IMR-90 (cell line): ENCODE data around the gene RELT. TPM values are rescaled to one million over a fixed set of nuclear protein-coding genes. Genes with fewer than 3 reads are reported as not detected.

Experiments used
- ATAC-seq: fragments of 200-7000 bp; cut with Tn5 transposase; 2 replicates; pipeline ENCODE4 v1.9.1; 2020; ENCODE audit warnings: low read depth, mild to moderate bottlenecking, moderate library complexity
- BruUV-seq: library from RNA; stranded (reverse); fragments of 400-500 nt; replicated peaks from 2 replicates; lab custom pipeline; 2021; lab: Mats Ljungman, UMichigan
- CTCF ChIA-PET: fragments of 300-600 bp; formaldehyde crosslinking; extraction: SDS; loops from one replicate; lab custom pipeline; 2021; ENCODE audit warnings: antibody characterized with exemption; lab: Yijun Ruan, JAX
- POLR2A ChIA-PET: fragments of 300-600 bp; sonication (Branson Sonifier 250); formaldehyde crosslinking; loops from one replicate; lab custom pipeline; 2022; ENCODE audit warnings: antibody characterized with exemption; ENCODE audit not compliant: unreplicated experiment; lab: Charles Lee
- DNase-seq: peaks from one replicate; pipeline ENCODE4 v3.0.0; 2013
- H2AFZ ChIP-seq: replicated peaks from 2 replicates; pipeline ENCODE3; 2013; ENCODE audit warnings: low read length, mild to moderate bottlenecking; ENCODE audit not compliant: poor library complexity
- H2AK5ac ChIP-seq: 2 replicates; pipeline ENCODE4 v1.6.1; 2013; ENCODE audit warnings: low read depth, low read length, inconsistent platforms
- H2AK9ac ChIP-seq: replicated peaks from 2 replicates; pipeline ENCODE3; 2013; ENCODE audit warnings: mild to moderate bottlenecking, low read depth, low read length, moderate library complexity; ENCODE audit not compliant: poor library complexity
- H2BK120ac ChIP-seq: 2 replicates; pipeline ENCODE4 v1.6.1; 2013; ENCODE audit warnings: low read depth, low read length, inconsistent platforms
- H2BK15ac ChIP-seq: 3 replicates; pipeline ENCODE4 v1.6.1; 2013; ENCODE audit warnings: low read depth, low read length, inconsistent platforms
- H2BK20ac ChIP-seq: 2 replicates; pipeline ENCODE4 v1.6.1; 2013; ENCODE audit warnings: low read depth, mild to moderate bottlenecking, inconsistent platforms, low read length, moderate library complexity
- H2BK5ac ChIP-seq: 2 replicates; pipeline ENCODE4 v1.6.1; 2013; ENCODE audit warnings: mild to moderate bottlenecking, low read depth, low read length, inconsistent platforms; ENCODE audit not compliant: poor library complexity, severe bottlenecking
- H3K14ac ChIP-seq: replicated peaks from 2 replicates; pipeline ENCODE4 v1.6.1; 2013; ENCODE audit warnings: low read depth, low read length, inconsistent platforms
- H3K18ac ChIP-seq: 2 replicates; pipeline ENCODE4 v1.6.1; 2013; ENCODE audit warnings: low read depth, low read length, control low read depth
- H3K23ac ChIP-seq: 2 replicates; pipeline ENCODE4 v1.6.1; 2013; ENCODE audit warnings: low read depth, low read length, inconsistent platforms
- H3K27ac ChIP-seq: 2 replicates; pipeline ENCODE4 v1.5.1; 2013; ENCODE audit warnings: mild to moderate bottlenecking, control low read depth, low read length; ENCODE audit not compliant: insufficient read depth
- H3K27me3 ChIP-seq: 2 replicates; pipeline ENCODE4 v1.6.1; 2013; ENCODE audit warnings: low read length; ENCODE audit not compliant: control insufficient read depth, insufficient read depth
- H3K36me3 ChIP-seq: 2 replicates; pipeline ENCODE4 v1.6.1; 2013; ENCODE audit warnings: low read length, mixed read lengths; ENCODE audit not compliant: control insufficient read depth, insufficient read depth
- H3K4ac ChIP-seq: 2 replicates; pipeline ENCODE4 v1.6.1; 2013; ENCODE audit warnings: low read depth, low read length, inconsistent platforms
- H3K4me1 ChIP-seq: 2 replicates; pipeline ENCODE4 v1.6.1; 2013; ENCODE audit warnings: low read length, mixed read lengths; ENCODE audit not compliant: control insufficient read depth, insufficient read depth
- H3K4me2 ChIP-seq: 2 replicates; pipeline ENCODE4 v1.6.1; 2013; ENCODE audit warnings: low read depth, mild to moderate bottlenecking, control low read depth, low read length, moderate library complexity
- H3K4me3 ChIP-seq: 2 replicates; pipeline ENCODE4 v1.5.1; 2013; ENCODE audit warnings: low read depth, mild to moderate bottlenecking, control low read depth, low read length, moderate library complexity; ENCODE audit not compliant: insufficient read depth
- H3K56ac ChIP-seq: 2 replicates; pipeline ENCODE4 v1.6.1; 2013; ENCODE audit warnings: low read length, inconsistent platforms; ENCODE audit not compliant: insufficient read depth; ENCODE audit errors: extremely low read depth
- H3K79me1 ChIP-seq, 2 experiments: 2 replicates each; pipeline ENCODE4 v1.6.1; 2013; ENCODE audit warnings: low read length in 2 of 2, inconsistent platforms in 1 of 2, low read depth in 1 of 2
- H3K9ac ChIP-seq: 2 replicates; pipeline ENCODE4 v1.6.1; 2013; ENCODE audit warnings: low read depth, low read length, control low read depth
- H3K9me1 ChIP-seq: 2 replicates; pipeline ENCODE4 v1.6.1; 2013; ENCODE audit warnings: low read length, inconsistent platforms; ENCODE audit not compliant: insufficient read depth
- H3K9me3 ChIP-seq: 2 replicates; pipeline ENCODE4 v1.6.1; 2013; ENCODE audit warnings: low read length; ENCODE audit not compliant: control insufficient read depth, insufficient read depth
- H4K20me1 ChIP-seq: 2 replicates; pipeline ENCODE4 v1.6.1; 2013; ENCODE audit warnings: low read length, inconsistent platforms; ENCODE audit not compliant: insufficient read depth
- H4K5ac ChIP-seq: 2 replicates; pipeline ENCODE4 v1.6.1; 2013; ENCODE audit warnings: mild to moderate bottlenecking, low read depth, low read length, control low read depth
- H4K8ac ChIP-seq, 2 experiments: 2 replicates each; pipeline ENCODE4 v1.6.1; 2013; ENCODE audit warnings: low read depth in 2 of 2, low read length in 2 of 2, control low read depth in 1 of 2, inconsistent platforms in 1 of 2
- H4K91ac ChIP-seq: 2 replicates; pipeline ENCODE4 v1.6.1; 2013; ENCODE audit warnings: low read depth, low read length, inconsistent platforms; ENCODE audit not compliant: insufficient read depth
- CEBPB ChIP-seq: IDR thresholded peaks from 2 replicates; pipeline ENCODE4 v1.6.1; 2012; ENCODE audit warnings: low read depth, low read length, improper control_type of control experiment
- CHD1 ChIP-seq: IDR thresholded peaks from 2 replicates; pipeline ENCODE4 v1.6.1; 2012; ENCODE audit warnings: low read depth, low read length, improper control_type of control experiment
- MAFK ChIP-seq: IDR thresholded peaks from 2 replicates; pipeline ENCODE4 v1.6.1; 2012; ENCODE audit warnings: low read depth, low read length, improper control_type of control experiment
- POLR2A ChIP-seq: IDR thresholded peaks from 2 replicates; pipeline ENCODE4 v1.6.1; 2012; ENCODE audit warnings: mild to moderate bottlenecking, low read depth, low read length
- RAD21 ChIP-seq: IDR thresholded peaks from 2 replicates; pipeline ENCODE4 v1.6.1; 2012; ENCODE audit warnings: low read length, improper control_type of control experiment
- USF2 ChIP-seq: fragments of 150-350 bp; IDR thresholded peaks from 2 replicates; pipeline ENCODE4 v1.6.1; 2017; ENCODE audit warnings: mild to moderate bottlenecking, antibody characterized with exemption, low read length, low read depth
- WGBS, 2 experiments: methylation state at CpG; one replicate each; pipeline versions ENCODE4 v1.1.5 to v1.1.7; 2013; ENCODE audit warnings: missing lambda C conversion rate in 2 of 2; ENCODE audit not compliant: insufficient read length in 1 of 2; ENCODE audit errors: extremely low coverage in 2 of 2; 5-methylcytosine and 5-hydroxymethylcytosine counted together
- dilution Hi-C: fragments of 300-500 bp; cut with HindIII; formaldehyde crosslinking; loops from one replicate; pipeline ENCODE4 v1.14.3; 2018; ENCODE audit warnings: low sequenced_read_pairs; ENCODE audit not compliant: unreplicated experiment
- in situ Hi-C: fragments of 300-500 bp; cut with MboI; formaldehyde crosslinking; loops from 3 replicates; pipeline ENCODE4 v1.14.3; 2019; ENCODE audit warnings: low sequenced_read_pairs, inconsistent platforms, mixed read lengths
- intact Hi-C: fragments of 100-400 bp; cut with micrococcal nuclease; formaldehyde crosslinking; loops from 2 replicates; pipeline ENCODE4 v1.10.0; 2022
- polyA plus RNA-seq, 3 experiments: library from polyadenylated mRNA; depleted of rRNA; stranded (reverse); fragments of >200 nt; gene quantifications; 2 replicates each; pipeline ENCODE4 v1.2.3, GENCODE V29; 2012; ENCODE audit warnings: low replicate concordance in 1 of 3
- total RNA-seq: library from RNA; depleted of rRNA; stranded (reverse); fragments of >200 nt; gene quantifications from 2 replicates; pipeline ENCODE4 v1.2.3, GENCODE V29; 2012

The RELT gene
- total and polyA plus RNA-seq, 2 of the 4 experiments (the other 2 are of a cell fraction), result 2.3 to 5.3 TPM

DNA sequence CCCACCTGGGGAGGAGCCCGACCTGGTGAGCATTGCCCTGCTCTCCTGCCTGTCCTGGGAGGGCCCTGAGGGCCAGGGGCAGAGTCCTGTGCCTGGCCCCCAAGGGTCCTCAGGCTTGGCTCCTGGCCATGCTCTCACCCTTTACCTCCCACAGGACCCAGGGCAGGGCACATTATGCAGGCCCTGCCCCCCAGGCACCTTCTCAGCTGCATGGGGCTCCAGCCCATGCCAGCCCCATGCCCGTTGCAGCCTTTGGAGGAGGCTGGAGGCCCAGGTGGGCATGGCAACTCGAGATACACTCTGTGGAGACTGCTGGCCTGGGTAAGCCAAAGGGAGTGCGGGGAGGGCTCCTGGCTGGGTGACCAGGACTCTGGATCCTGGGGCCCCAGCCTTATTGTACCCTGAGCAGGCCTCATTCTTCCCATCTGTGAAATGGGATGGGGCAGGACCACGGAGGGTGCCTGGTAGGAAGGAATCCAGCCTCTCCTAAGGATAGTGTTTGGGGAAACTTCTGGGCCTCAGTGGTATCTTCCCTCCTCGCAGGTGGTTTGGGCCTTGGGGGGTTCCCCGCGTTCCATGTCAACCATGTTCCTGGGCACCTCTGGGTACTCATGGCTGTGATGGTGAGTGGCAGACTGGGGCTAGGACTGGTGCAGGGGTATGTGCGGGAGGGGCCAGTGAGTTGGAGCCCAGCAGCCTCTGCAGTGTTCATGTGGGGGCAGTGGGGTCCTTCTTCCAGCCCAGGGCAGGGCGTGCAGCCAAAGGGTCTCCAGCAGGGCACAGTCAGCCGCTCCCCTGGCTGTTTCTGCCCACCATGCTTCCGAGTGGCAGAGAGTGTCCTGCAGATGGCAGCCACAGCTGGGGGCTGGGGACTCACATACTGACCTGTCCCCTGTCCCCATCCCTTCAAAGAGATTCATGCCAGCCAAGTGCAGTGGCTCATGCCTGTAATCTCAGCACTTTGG is 14.7 kb downstream of the RELT start:
- BruUV-seq, result no TSS peak
- no peak overlapping the region for H3K23ac ChIP-seq
- no peak overlapping the region for H4K8ac ChIP-seq
- H2BK5ac ChIP-seq, result no peak overlapping the region
- no peaks in the 10 kb centered on the region for H3K9me3 ChIP-seq
- peaks cover 16% of the 10 kb centered on the region for H3K4me1 ChIP-seq
- ATAC-seq, result no peak
- intact Hi-C loops (no loop called here), dilution Hi-C loops (no loop called here), in situ Hi-C loops (no loop called here)
- 91% methylated on average over 6 of the region's 12 CpGs; no CpG with 5 or more reads in 1 of the 2 experiments for WGBS, 2 experiments
- H3K36me3 ChIP-seq, result peaks cover 4% of the 10 kb centered on the region; the same call in 1 of the 2 replicates
- TF ChIP-seq CEBPB (no peak), USF2 (no peak), CHD1 (no peak), MAFK (no peak), RAD21 (no peak), POLR2A (no peak)
- no peak overlapping the region for H3K56ac ChIP-seq
- peaks cover 13% of the 10 kb centered on the region; the same call in 1 of the 2 replicates for H3K9me1 ChIP-seq
- no peak overlapping the region for H2BK120ac ChIP-seq
- H3K9ac ChIP-seq, result no peak overlapping the region
- H3K27ac ChIP-seq, result no peak overlapping the region
- no peak overlapping the region for H3K4me3 ChIP-seq
- CTCF ChIA-PET, result no interaction called here
- H4K91ac ChIP-seq, result no peak overlapping the region
- H3K4me2 ChIP-seq, result no peak overlapping the region
- H2AK5ac ChIP-seq, result no peak overlapping the region
- no peak overlapping the region for H3K14ac ChIP-seq
- no peak overlapping the region for H2AK9ac ChIP-seq
- H4K5ac ChIP-seq, result no peak overlapping the region
- no peak overlapping the region for H2BK15ac ChIP-seq
- no peak overlapping the region for H2BK20ac ChIP-seq
- no peaks in the 10 kb centered on the region for H3K27me3 ChIP-seq
- H2AFZ ChIP-seq, result no peak overlapping the region
- peaks cover 21 to 36% of the 10 kb centered on the region in 2 experiments for H3K79me1 ChIP-seq
- peaks cover 14% of the 10 kb centered on the region for H4K20me1 ChIP-seq
- DNase-seq, result no peak
- H3K18ac ChIP-seq, result no peak overlapping the region
- H3K4ac ChIP-seq, result no peak overlapping the region
- POLR2A ChIA-PET, result no interaction called here
